K562 (cell line): ENCODE measurements around the gene CA7. TPM values are rescaled to one million over a fixed set of nuclear protein-coding genes. Genes with fewer than 3 reads are reported as not detected.
A peak's percentile ranks its signal among the peaks of the same experiment; 100 is the strongest.
"Not testable (repeated sequence)": the region's sequence is repeated elsewhere in the genome, so short reads cannot be mapped to it uniquely, and the experiment has no call there.

Experiments used
- ATAC-seq: fragments of 200-7000 bp; cut with Tn5 transposase; 3 replicates; pipeline ENCODE4 v1.9.1; 2020; ENCODE audit warnings: moderate library complexity
- BruUV-seq: library from RNA; stranded (reverse); fragments of 400-500 nt; replicated peaks from 2 replicates; lab custom pipeline; 2021; lab: Mats Ljungman, UMichigan
- CTCF ChIA-PET: fragments of 300-600 bp; formaldehyde crosslinking; extraction: SDS; loops from one replicate; lab custom pipeline; 2021; ENCODE audit warnings: low intra/inter-chr PET ratio; lab: Yijun Ruan, JAX
- POLR2A ChIA-PET: fragments of 300-600, 350-650 bp; sonication (Branson Sonifier 250); formaldehyde crosslinking; extraction: SDS; loops from one replicate; lab custom pipeline; 2021; ENCODE audit warnings: antibody characterized with exemption, inconsistent platforms; lab: Yijun Ruan, JAX
- DNase-seq, 4 experiments: peaks; one replicate each; pipeline versions ENCODE4 v3.0.0 to v3.0.0-alpha.2; 2011 to 2018; ENCODE audit warnings: low spot score in 3 of 4, mixed read lengths in 3 of 4; ENCODE audit errors: extremely low read depth in 1 of 4
- FAIRE-seq: peaks from 2 replicates; lab custom pipeline; 2011; peaks lifted over from hg19 to GRCh38; lab: Jason Lieb, UNC
- H2AFZ ChIP-seq: 2 replicates; pipeline ENCODE4 v1.6.0; 2011; ENCODE audit warnings: low read depth, low read length, control low read depth, inconsistent platforms
- H3K27ac ChIP-seq: fragments of 200-600 bp; 3 replicates; pipeline ENCODE4 v1.8.0; 2011; ENCODE audit warnings: low read depth, mild to moderate bottlenecking, control low read depth, inconsistent platforms, low read length, moderate library complexity, mixed read lengths; ENCODE audit errors: extremely low read depth
- H3K27me3 ChIP-seq, 2 experiments: fragments of 300-600 bp in 1 of 2; 2 replicates in 1 of 2; 3 replicates in 1 of 2; pipeline versions ENCODE4 v1.6.0 to v1.8.0; 2011; ENCODE audit warnings: inconsistent platforms in 2 of 2, low read length in 2 of 2, mild to moderate bottlenecking in 1 of 2, mixed read lengths in 1 of 2, moderate library complexity in 1 of 2; ENCODE audit not compliant: control insufficient read depth in 2 of 2, insufficient read depth in 2 of 2
- H3K36me3 ChIP-seq: fragments of 300-600 bp; 3 replicates; pipeline ENCODE4 v1.8.0; 2011; ENCODE audit warnings: mild to moderate bottlenecking, low read length, inconsistent platforms; ENCODE audit not compliant: control insufficient read depth, insufficient read depth
- H3K4me1 ChIP-seq, 2 experiments: fragments of 200-600 bp in 1 of 2; replicated peaks in 1 of 2; 2 replicates in 1 of 2; 3 replicates in 1 of 2; pipeline versions ENCODE4 v1.5.1 to v1.8.0; 2011; ENCODE audit warnings: inconsistent platforms in 2 of 2, low read length in 2 of 2, mild to moderate bottlenecking in 1 of 2, mixed read lengths in 1 of 2, moderate library complexity in 1 of 2; ENCODE audit not compliant: control insufficient read depth in 2 of 2, insufficient read depth in 2 of 2
- H3K4me2 ChIP-seq: 2 replicates; pipeline ENCODE4 v1.6.1; 2011; ENCODE audit warnings: low read length, control low read depth, inconsistent platforms, mixed read lengths; ENCODE audit not compliant: insufficient read depth
- H3K4me3 ChIP-seq: fragments of 200-600 bp; sonication (generic), shearing (Covaris generic); 2 replicates; pipeline ENCODE4 v1.5.1; 2016; ENCODE audit warnings: control low read depth, inconsistent platforms
- H3K79me2 ChIP-seq: fragments of 200-600 bp; 3 replicates; pipeline ENCODE4 v1.8.0; 2011; ENCODE audit warnings: low read length, inconsistent platforms; ENCODE audit not compliant: control insufficient read depth, insufficient read depth
- H3K9ac ChIP-seq, 2 experiments: 2 replicates each; pipeline versions ENCODE4 v1.6.0 to v1.6.1; 2011; ENCODE audit warnings: low read depth in 2 of 2, low read length in 2 of 2, control low read depth in 1 of 2, inconsistent platforms in 1 of 2, mild to moderate bottlenecking in 1 of 2, mixed read lengths in 1 of 2; ENCODE audit not compliant: insufficient read depth in 1 of 2
- H3K9me1 ChIP-seq: one replicate; pipeline ENCODE4 v1.6.0; 2011; ENCODE audit warnings: inconsistent platforms, mild to moderate bottlenecking, low read length, moderate library complexity; ENCODE audit not compliant: control insufficient read depth, insufficient read depth
- H3K9me3 ChIP-seq: replicated peaks from 2 replicates; pipeline ENCODE4 v1.5.1; 2011; ENCODE audit warnings: low read depth, low read length, inconsistent platforms; ENCODE audit not compliant: control insufficient read depth, insufficient read depth
- H4K20me1 ChIP-seq: replicated peaks from 2 replicates; pipeline ENCODE4 v1.6.1; 2011; ENCODE audit warnings: low read length, inconsistent platforms, mixed read lengths; ENCODE audit not compliant: control insufficient read depth, insufficient read depth
- BCOR ChIP-seq: fragments of 450-650 bp; IDR thresholded peaks from 2 replicates; pipeline ENCODE4 v1.6.1; 2016
- HDAC6 ChIP-seq: IDR thresholded peaks from 2 replicates; pipeline ENCODE4 v1.6.1; 2012; ENCODE audit warnings: low read depth, mild to moderate bottlenecking, control low read depth, inconsistent platforms, low read length, moderate library complexity
- LCOR ChIP-seq: sonication (generic); formaldehyde crosslinking; IDR thresholded peaks from 2 replicates; pipeline ENCODE4 v1.8.0; 2022; ENCODE audit warnings: mild to moderate bottlenecking, missing genetic modification reagents
- MTA1 ChIP-seq: fragments of 450-650 bp; IDR thresholded peaks from 2 replicates; pipeline ENCODE4 v1.6.1; 2017; ENCODE audit warnings: borderline replicate concordance
- RBBP5 ChIP-seq: fragments of 200-600 bp; sonication (generic); IDR thresholded peaks from 2 replicates; pipeline ENCODE4 v1.6.1; 2012; ENCODE audit warnings: borderline replicate concordance, mild to moderate bottlenecking, low read length, control low read depth, inconsistent platforms; ENCODE audit not compliant: insufficient read depth, poor library complexity, severe bottlenecking
- RBM15 ChIP-seq: fragments of 200-400 bp; formaldehyde crosslinking; IDR thresholded peaks from 2 replicates; pipeline ENCODE4 v1.6.1; 2018; ENCODE audit warnings: mild to moderate bottlenecking, low read length, moderate library complexity; ENCODE audit not compliant: insufficient read depth
- RBM25 ChIP-seq: fragments of 200-400 bp; formaldehyde crosslinking; IDR thresholded peaks from 2 replicates; pipeline ENCODE4 v1.6.1; 2018; ENCODE audit warnings: low read length, low read depth, moderate library complexity; ENCODE audit not compliant: severe bottlenecking
- SOX6 ChIP-seq: fragments of 450-650 bp; IDR thresholded peaks from 2 replicates; pipeline ENCODE4 v1.6.1; 2014; ENCODE audit warnings: mild to moderate bottlenecking
- ZNF133 ChIP-seq: fragments of 250-450 bp; sonication (Bioruptor Pico); IDR thresholded peaks from 2 replicates; pipeline ENCODE4 v1.4.0; 2020; ENCODE audit warnings: mild to moderate bottlenecking
- ZNF134 ChIP-seq: fragments of 250-450 bp; sonication (Bioruptor Pico); conservative IDR thresholded peaks from 2 replicates; pipeline ENCODE4 v1.4.0; 2020
- ZNF311 ChIP-seq: fragments of 250-450 bp; sonication (Bioruptor Pico); IDR thresholded peaks from 2 replicates; pipeline ENCODE4 v1.4.0; 2020; ENCODE audit warnings: mild to moderate bottlenecking, moderate library complexity
- WGBS: fragments of 100-300 bp; shearing (Covaris generic); methylation state at CpG from one replicate; pipeline ENCODE4 v1.1.6; 2016; ENCODE audit warnings: low coverage, mixed read lengths; ENCODE audit not compliant: insufficient coverage; ENCODE audit errors: missing lambda C conversion rate; 5-methylcytosine and 5-hydroxymethylcytosine counted together
- in situ Hi-C: fragments of 300-500 bp; cut with MboI; formaldehyde crosslinking; loops from 4 replicates; pipeline ENCODE4 v1.15.0; 2018; ENCODE audit warnings: inconsistent platforms, mixed read lengths
- intact Hi-C: fragments of 100-400 bp; cut with micrococcal nuclease; formaldehyde crosslinking; loops from 2 replicates; pipeline ENCODE4 v1.14.2; 2022
- polyA plus RNA-seq, 8 experiments: library from polyadenylated mRNA; depleted of rRNA in 4 of 8; stranded (reverse) in 5 of 8; unstranded in 3 of 8; fragments of >200 nt; fragmentation: Nextera tagmentation in 2 of 8; fragmentation: Illumina TruSeq in 1 of 8; extraction: Ambion mirVana in 2 of 8; extraction: Trizol in 1 of 8; gene quantifications; 2 replicates each; pipeline versions ENCODE4 v1.2.1 to v1.2.3, GENCODE V29; 2011 to 2014; ENCODE audit warnings: inconsistent platforms in 1 of 8, missing spikeins in 1 of 8
- total RNA-seq, 7 experiments: library from RNA; depleted of rRNA in 6 of 7; stranded (reverse); fragments of >200 nt in 6 of 7; fragmentation: Illumina TruSeq in 2 of 7; extraction: Trizol in 2 of 7; gene quantifications; 2 replicates each; pipeline versions ENCODE4 v1.2.1 to v1.2.3, GENCODE V29; 2011 to 2021; ENCODE audit warnings: low replicate concordance in 1 of 7
- TF ChIP-seq, protein P1 (sequence below): IDR thresholded peaks from 2 replicates; pipeline ENCODE4 v1.6.1; 2014; ENCODE audit warnings: antibody characterized with exemption
- TF ChIP-seq, protein P2 (sequence below): sonication (generic); IDR thresholded peaks from 2 replicates; pipeline ENCODE4 v1.6.1; 2016

Gene CA7
- total and polyA plus RNA-seq, 9 of the 15 experiments (the other 6 are each of a cell fraction or from before 2014, with no cell fraction given), result 0.03 to 0.07 (median 0.05) TPM; not detected in 5

DNA sequence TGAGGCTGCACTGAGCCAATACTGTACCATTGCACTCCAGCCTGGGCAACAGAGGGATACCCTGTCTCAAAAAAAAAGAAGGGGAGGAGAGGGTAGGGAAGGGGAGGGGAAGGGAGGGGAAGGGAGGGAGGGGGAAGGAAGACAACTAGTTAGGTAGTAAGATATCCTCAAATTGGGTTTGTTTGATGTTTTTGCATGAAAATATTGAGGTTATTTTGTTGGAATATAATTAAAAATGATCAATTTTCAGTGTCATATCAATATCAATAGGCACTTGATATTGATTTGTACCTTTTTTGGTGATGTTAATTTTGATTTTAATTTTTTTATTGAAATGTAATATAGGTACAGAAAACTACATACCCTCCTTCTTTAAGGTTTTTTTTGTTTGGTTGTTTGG lies 19.5 kb downstream of the CA7 start (continued):
- TF ChIP-seq RBM15 (no peak), ZNF133 (CRISPR knock-in tag) (no peak), LCOR (CRISPR knock-in tag) (no peak), RBBP5 (no peak), SOX6 (no peak), ZNF311 (CRISPR knock-in tag) (no peak), HDAC6 (no peak)
- TF ChIP-seq, protein P1, sequence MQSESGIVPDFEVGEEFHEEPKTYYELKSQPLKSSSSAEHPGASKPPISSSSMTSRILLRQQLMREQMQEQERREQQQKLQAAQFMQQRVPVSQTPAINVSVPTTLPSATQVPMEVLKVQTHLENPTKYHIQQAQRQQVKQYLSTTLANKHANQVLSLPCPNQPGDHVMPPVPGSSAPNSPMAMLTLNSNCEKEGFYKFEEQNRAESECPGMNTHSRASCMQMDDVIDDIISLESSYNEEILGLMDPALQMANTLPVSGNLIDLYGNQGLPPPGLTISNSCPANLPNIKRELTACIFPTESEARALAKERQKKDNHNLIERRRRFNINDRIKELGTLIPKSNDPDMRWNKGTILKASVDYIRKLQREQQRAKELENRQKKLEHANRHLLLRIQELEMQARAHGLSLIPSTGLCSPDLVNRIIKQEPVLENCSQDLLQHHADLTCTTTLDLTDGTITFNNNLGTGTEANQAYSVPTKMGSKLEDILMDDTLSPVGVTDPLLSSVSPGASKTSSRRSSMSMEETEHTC, result no peak
- TF ChIP-seq, protein P2, sequence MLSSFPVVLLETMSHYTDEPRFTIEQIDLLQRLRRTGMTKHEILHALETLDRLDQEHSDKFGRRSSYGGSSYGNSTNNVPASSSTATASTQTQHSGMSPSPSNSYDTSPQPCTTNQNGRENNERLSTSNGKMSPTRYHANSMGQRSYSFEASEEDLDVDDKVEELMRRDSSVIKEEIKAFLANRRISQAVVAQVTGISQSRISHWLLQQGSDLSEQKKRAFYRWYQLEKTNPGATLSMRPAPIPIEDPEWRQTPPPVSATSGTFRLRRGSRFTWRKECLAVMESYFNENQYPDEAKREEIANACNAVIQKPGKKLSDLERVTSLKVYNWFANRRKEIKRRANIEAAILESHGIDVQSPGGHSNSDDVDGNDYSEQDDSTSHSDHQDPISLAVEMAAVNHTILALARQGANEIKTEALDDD, result no peak

DNA sequence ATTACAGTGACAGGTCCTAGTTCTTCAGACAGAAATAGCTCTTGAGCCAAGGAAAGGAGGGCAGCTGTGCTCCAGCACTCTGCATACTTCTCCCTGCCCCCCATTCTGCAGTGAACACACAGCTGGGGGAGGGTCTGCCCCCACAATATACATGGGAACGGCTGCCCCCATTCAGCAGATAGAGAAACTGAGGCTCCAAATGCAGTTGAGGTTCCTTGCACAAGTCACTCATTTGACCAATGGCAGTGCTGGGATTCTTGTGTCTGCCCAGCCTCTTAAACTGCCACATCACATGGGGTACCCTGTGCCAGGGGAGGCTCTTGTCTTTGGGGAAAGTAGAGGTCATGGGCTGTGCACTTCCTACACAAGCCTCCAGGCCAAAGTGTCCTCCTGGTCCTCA lies 25.2 kb downstream of the CA7 start:
- Histone ChIP-seq H3K36me3 (no peaks in the 10 kb centered on the region), H3K4me3 (no peak overlapping the region), H3K4me2 (no peak overlapping the region), H3K9ac (no peak overlapping the region), H3K9me1 (peaks cover 2% of the 10 kb centered on the region), H3K27ac (no peak overlapping the region), H4K20me1 (no peaks in the 10 kb centered on the region), H2AFZ (no peak overlapping the region), H3K9me3 (no peaks in the 10 kb centered on the region), H3K4me1 (peaks cover 3 to 10% of the 10 kb centered on the region in 2 experiments; a peak in 3 of 5 replicates), H3K79me2 (no peaks in the 10 kb centered on the region)
- no TSS peak for BruUV-seq
- in situ Hi-C loops, result loop anchor here (5.0 to 10.0 kb wide), 2 partner anchors 262 to 465 kb away; no protein-coding TSS in a partner anchor
- no peak for FAIRE-seq
- ChIA-PET POLR2A (interaction anchor here (1.3 kb wide), 1 partner anchor 13 kb away, joined by 4 read pairs; no protein-coding TSS in a partner anchor), CTCF (interaction anchor here (0.8 kb wide), 1 partner anchor 462 kb away, joined by 4 read pairs; no protein-coding TSS in a partner anchor)
- intact Hi-C loops, result loop anchor here (2.0 kb wide), 1 partner anchor 463 kb away; no protein-coding TSS in a partner anchor
- TF ChIP-seq ZNF134 (CRISPR knock-in tag) (no peak), RBM25 (peak; percentile 73), MTA1 (no peak), BCOR (peak; percentile 46; the same call in 1 of the 2 replicates)
- TF ChIP-seq, all 486 proteins: peak for 2
- DNase-seq (no peak), ATAC-seq (no peak)
- no peaks in the 10 kb centered on the region for H3K27me3 ChIP-seq
- 86% methylated on average over 1 of the region's 1 CpG for WGBS

DNA sequence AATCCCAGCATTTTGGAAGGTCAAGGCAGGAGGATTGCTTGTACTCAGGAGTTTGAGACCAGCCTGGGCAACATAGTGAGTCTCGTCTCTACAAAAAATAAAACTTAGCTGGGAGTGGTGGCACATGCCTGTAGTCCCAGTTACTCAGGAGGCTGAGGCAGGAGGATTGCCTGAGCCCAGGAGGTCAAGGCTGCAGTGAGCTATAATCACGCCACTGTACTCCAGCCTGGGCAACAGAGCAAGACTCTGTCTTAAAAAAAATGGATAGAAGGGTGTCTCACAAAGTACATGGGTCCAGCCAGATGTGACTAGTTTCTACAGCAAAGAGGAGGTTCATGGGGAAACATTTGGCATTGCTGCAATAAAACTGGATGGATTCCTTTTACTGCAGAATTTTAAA lies 27.1 kb downstream of the CA7 start:
- H3K9me3 ChIP-seq, H3K36me3 ChIP-seq, H3K9ac ChIP-seq, H3K4me2 ChIP-seq, H3K9me1 ChIP-seq, H4K20me1 ChIP-seq, H3K27ac ChIP-seq, H3K27me3 ChIP-seq, H3K79me2 ChIP-seq, in situ Hi-C loops, BruUV-seq, H2AFZ ChIP-seq, ATAC-seq, FAIRE-seq, DNase-seq, CTCF ChIA-PET, H3K4me3 ChIP-seq, intact Hi-C loops: not testable (repeated sequence)
- H3K4me1 ChIP-seq, result peaks cover 5 to 16% of the 10 kb centered on the region in 2 experiments; a peak in 3 of 5 replicates
- POLR2A ChIA-PET, result interaction anchor here (0.6 to 0.7 kb wide), 2 partner anchors 128 to 375 kb away, joined by 3 read pairs; no protein-coding TSS in a partner anchor
- 49% methylated on average over 2 of the region's 2 CpGs for WGBS
